GM12878 (cell line): ENCODE measurements around the gene CFLAR. TPM values are rescaled to one million over a fixed set of nuclear protein-coding genes. Genes with fewer than 3 reads are reported as not detected.

Experiments
- ATF7 ChIP-seq: fragments of 450-650 bp; IDR thresholded peaks from 2 replicates; pipeline ENCODE4 v1.6.1; 2016; ENCODE audit warnings: low read depth, mild to moderate bottlenecking
- CHD1 ChIP-seq: IDR thresholded peaks from 2 replicates; pipeline ENCODE4 v1.6.1; 2012; ENCODE audit warnings: low read depth, low read length, improper control_type of control experiment
- ELK1 ChIP-seq: IDR thresholded peaks from 2 replicates; pipeline ENCODE4 v1.6.1; 2012; ENCODE audit warnings: low read depth, low read length, improper control_type of control experiment
- ESRRA ChIP-seq: IDR thresholded peaks from 2 replicates; pipeline ENCODE4 v1.6.1; 2012; ENCODE audit warnings: mild to moderate bottlenecking, low read length, improper control_type of control experiment
- IRF3 ChIP-seq: fragments of 450-650 bp; IDR thresholded peaks from 2 replicates; pipeline ENCODE4 v1.6.1; 2014; ENCODE audit warnings: mild to moderate bottlenecking
- KAT2A ChIP-seq: conservative IDR thresholded peaks from 2 replicates; pipeline ENCODE4 v1.6.1; 2011; ENCODE audit warnings: low read depth, low read length; ENCODE audit not compliant: control insufficient read depth
- KDM1A ChIP-seq: fragments of 200-600 bp; sonication (generic); IDR thresholded peaks from 2 replicates; pipeline ENCODE4 v1.6.1; 2016; ENCODE audit warnings: borderline replicate concordance
- MTA2 ChIP-seq: fragments of 450-650 bp; IDR thresholded peaks from 2 replicates; pipeline ENCODE4 v1.6.1; 2016; ENCODE audit warnings: low read depth, mild to moderate bottlenecking, moderate library complexity
- NR2C1 ChIP-seq: fragments of 450-650 bp; IDR thresholded peaks from 2 replicates; pipeline ENCODE4 v1.6.1; 2017; ENCODE audit warnings: antibody characterized with exemption, mild to moderate bottlenecking, moderate library complexity
- PAX8 ChIP-seq: fragments of 450-650 bp; IDR thresholded peaks from 2 replicates; pipeline ENCODE4 v1.6.1; 2017; ENCODE audit warnings: mild to moderate bottlenecking, moderate library complexity
- POLR2A ChIP-seq: IDR thresholded peaks from 2 replicates; pipeline ENCODE4 v1.6.1; 2011; ENCODE audit warnings: low read depth, mild to moderate bottlenecking, low read length
- RBBP5 ChIP-seq: fragments of 200-600 bp; sonication (generic); conservative IDR thresholded peaks from 2 replicates; pipeline ENCODE4 v1.6.1; 2016
- SIN3A ChIP-seq: IDR thresholded peaks from 2 replicates; pipeline ENCODE4 v1.6.1; 2012; ENCODE audit warnings: low read depth, low read length, improper control_type of control experiment
- SREBF1 ChIP-seq: IDR thresholded peaks from 2 replicates; pipeline ENCODE4 v1.6.1; 2012; ENCODE audit warnings: mild to moderate bottlenecking, low read length
- TCF3 ChIP-seq: IDR thresholded peaks from 2 replicates; pipeline ENCODE4 v1.6.1; 2012; ENCODE audit warnings: low read depth, mild to moderate bottlenecking, low read length, borderline replicate concordance; ENCODE audit not compliant: insufficient read depth
- ZNF384 ChIP-seq: IDR thresholded peaks from 2 replicates; pipeline ENCODE4 v1.6.1; 2012; ENCODE audit warnings: low read depth, mild to moderate bottlenecking, low read length, improper control_type of control experiment, borderline replicate concordance
- ZNF622 ChIP-seq: fragments of 450-650 bp; IDR thresholded peaks from 2 replicates; pipeline ENCODE4 v1.6.1; 2017; ENCODE audit warnings: mild to moderate bottlenecking, inconsistent platforms
- polyA plus RNA-seq, 11 experiments: library from polyadenylated mRNA; depleted of rRNA in 4 of 11; unstranded in 6 of 11; stranded (reverse) in 5 of 11; fragments of >200 nt; fragmentation: Nextera tagmentation in 4 of 11; fragmentation: Illumina TruSeq in 1 of 11; extraction: Ambion mirVana in 4 of 11; extraction: Trizol in 1 of 11; gene quantifications; 1 replicate in 1 of 11; 2 replicates in 10 of 11; pipeline versions ENCODE4 v1.2.1 to v1.2.3, GENCODE V29; 2011 to 2016; ENCODE audit warnings: inconsistent platforms in 2 of 11, missing spikeins in 2 of 11, low read depth in 1 of 11
- total RNA-seq, 4 experiments: library from RNA; depleted of rRNA in 3 of 4; stranded (reverse); fragments of >200 nt in 3 of 4; fragmentation: Illumina TruSeq in 1 of 4; extraction: Trizol in 1 of 4; gene quantifications; 2 replicates each; pipeline versions ENCODE4 v1.2.1 to v1.2.3, GENCODE V29; 2013 to 2021
- TF ChIP-seq, protein P1 (sequence below): fragments of 450-650 bp; IDR thresholded peaks from 2 replicates; pipeline ENCODE4 v1.6.1; 2016; ENCODE audit warnings: mild to moderate bottlenecking, moderate library complexity, borderline replicate concordance
- TF ChIP-seq, protein P2 (sequence below): fragments of 450-650 bp; IDR thresholded peaks from 2 replicates; pipeline ENCODE4 v1.6.1; 2017; ENCODE audit warnings: mild to moderate bottlenecking, moderate library complexity
- TF ChIP-seq, protein P3 (sequence below): IDR thresholded peaks from 2 replicates; pipeline ENCODE4 v1.6.1; 2011; ENCODE audit warnings: low read depth, low read length, improper control_type of control experiment, borderline replicate concordance

CFLAR gene
- total and polyA plus RNA-seq, 10 of the 15 experiments (the other 5 are each of a cell fraction or from before 2014, with no cell fraction given), result 80.6 to 181 (median 101) TPM

DNA sequence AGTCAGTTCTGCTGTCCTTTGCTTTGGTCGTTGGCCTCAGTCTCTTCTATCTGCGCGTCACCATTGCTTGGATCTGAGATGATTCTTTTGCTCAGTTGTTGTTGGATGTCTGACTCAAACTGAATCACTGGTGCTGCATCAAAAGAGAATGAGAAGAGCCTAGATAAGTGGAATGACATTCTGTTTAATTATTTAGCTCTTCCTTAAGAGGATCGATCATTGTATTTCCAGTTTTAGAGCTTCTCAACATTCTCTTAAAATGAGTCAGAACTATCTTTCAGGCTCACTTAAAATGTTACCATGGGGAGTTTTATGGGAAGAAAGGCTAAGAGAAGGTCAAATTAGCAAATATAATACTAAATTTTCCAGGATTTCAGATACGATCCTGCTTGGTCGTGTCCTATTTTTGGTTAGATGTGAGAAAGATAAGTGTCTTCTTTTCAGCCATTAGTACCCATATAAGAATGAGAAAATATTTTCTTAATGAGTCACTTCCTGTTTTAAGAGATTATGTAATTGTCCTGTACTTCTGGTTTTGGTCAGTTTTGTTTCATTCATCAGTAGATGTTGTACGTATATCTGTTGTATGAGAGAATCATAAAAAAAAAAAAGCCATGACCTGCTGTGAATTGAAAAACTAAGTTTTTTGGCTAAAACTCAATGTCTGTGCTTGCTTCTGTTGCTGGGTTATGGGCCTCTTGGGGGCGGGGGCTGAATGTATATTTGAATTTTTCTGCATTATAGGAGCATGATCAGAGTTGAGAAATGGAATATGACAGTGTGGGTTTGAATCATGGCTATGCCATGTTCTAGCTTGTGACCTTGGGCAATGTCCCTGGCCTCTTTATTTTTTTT is 35.4 kb downstream of the CFLAR start (continued):
- TF ChIP-seq, protein P1, sequence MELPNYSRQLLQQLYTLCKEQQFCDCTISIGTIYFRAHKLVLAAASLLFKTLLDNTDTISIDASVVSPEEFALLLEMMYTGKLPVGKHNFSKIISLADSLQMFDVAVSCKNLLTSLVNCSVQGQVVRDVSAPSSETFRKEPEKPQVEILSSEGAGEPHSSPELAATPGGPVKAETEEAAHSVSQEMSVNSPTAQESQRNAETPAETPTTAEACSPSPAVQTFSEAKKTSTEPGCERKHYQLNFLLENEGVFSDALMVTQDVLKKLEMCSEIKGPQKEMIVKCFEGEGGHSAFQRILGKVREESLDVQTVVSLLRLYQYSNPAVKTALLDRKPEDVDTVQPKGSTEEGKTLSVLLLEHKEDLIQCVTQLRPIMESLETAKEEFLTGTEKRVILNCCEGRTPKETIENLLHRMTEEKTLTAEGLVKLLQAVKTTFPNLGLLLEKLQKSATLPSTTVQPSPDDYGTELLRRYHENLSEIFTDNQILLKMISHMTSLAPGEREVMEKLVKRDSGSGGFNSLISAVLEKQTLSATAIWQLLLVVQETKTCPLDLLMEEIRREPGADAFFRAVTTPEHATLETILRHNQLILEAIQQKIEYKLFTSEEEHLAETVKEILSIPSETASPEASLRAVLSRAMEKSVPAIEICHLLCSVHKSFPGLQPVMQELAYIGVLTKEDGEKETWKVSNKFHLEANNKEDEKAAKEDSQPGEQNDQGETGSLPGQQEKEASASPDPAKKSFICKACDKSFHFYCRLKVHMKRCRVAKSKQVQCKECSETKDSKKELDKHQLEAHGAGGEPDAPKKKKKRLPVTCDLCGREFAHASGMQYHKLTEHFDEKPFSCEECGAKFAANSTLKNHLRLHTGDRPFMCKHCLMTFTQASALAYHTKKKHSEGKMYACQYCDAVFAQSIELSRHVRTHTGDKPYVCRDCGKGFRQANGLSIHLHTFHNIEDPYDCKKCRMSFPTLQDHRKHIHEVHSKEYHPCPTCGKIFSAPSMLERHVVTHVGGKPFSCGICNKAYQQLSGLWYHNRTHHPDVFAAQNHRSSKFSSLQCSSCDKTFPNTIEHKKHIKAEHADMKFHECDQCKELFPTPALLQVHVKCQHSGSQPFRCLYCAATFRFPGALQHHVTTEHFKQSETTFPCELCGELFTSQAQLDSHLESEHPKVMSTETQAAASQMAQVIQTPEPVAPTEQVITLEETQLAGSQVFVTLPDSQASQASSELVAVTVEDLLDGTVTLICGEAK, result no peak
- TF ChIP-seq ZNF622, result no peak
- TF ChIP-seq NR2C1, result no peak
- TF ChIP-seq, protein P2, sequence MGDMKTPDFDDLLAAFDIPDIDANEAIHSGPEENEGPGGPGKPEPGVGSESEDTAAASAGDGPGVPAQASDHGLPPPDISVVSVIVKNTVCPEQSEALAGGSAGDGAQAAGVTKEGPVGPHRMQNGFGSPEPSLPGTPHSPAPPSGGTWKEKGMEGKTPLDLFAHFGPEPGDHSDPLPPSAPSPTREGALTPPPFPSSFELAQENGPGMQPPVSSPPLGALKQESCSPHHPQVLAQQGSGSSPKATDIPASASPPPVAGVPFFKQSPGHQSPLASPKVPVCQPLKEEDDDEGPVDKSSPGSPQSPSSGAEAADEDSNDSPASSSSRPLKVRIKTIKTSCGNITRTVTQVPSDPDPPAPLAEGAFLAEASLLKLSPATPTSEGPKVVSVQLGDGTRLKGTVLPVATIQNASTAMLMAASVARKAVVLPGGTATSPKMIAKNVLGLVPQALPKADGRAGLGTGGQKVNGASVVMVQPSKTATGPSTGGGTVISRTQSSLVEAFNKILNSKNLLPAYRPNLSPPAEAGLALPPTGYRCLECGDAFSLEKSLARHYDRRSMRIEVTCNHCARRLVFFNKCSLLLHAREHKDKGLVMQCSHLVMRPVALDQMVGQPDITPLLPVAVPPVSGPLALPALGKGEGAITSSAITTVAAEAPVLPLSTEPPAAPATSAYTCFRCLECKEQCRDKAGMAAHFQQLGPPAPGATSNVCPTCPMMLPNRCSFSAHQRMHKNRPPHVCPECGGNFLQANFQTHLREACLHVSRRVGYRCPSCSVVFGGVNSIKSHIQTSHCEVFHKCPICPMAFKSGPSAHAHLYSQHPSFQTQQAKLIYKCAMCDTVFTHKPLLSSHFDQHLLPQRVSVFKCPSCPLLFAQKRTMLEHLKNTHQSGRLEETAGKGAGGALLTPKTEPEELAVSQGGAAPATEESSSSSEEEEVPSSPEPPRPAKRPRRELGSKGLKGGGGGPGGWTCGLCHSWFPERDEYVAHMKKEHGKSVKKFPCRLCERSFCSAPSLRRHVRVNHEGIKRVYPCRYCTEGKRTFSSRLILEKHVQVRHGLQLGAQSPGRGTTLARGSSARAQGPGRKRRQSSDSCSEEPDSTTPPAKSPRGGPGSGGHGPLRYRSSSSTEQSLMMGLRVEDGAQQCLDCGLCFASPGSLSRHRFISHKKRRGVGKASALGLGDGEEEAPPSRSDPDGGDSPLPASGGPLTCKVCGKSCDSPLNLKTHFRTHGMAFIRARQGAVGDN, result no peak
- TF ChIP-seq SIN3A, result no peak
- no peak for TF ChIP-seq ELK1
- no peak for TF ChIP-seq RBBP5
- peak; percentile 85 for TF ChIP-seq ZNF384
- TF ChIP-seq PAX8, result no peak
- TF ChIP-seq, protein P3, sequence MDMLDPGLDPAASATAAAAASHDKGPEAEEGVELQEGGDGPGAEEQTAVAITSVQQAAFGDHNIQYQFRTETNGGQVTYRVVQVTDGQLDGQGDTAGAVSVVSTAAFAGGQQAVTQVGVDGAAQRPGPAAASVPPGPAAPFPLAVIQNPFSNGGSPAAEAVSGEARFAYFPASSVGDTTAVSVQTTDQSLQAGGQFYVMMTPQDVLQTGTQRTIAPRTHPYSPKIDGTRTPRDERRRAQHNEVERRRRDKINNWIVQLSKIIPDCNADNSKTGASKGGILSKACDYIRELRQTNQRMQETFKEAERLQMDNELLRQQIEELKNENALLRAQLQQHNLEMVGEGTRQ, result no peak
- no peak for TF ChIP-seq IRF3
- TF ChIP-seq POLR2A, result no peak
- no peak for TF ChIP-seq SREBF1
- peak; percentile 86 for TF ChIP-seq MTA2
- TF ChIP-seq ESRRA, result no peak
- no peak for TF ChIP-seq KDM1A
- TF ChIP-seq TCF3, result no peak
- TF ChIP-seq KAT2A, result no peak
- no peak for TF ChIP-seq CHD1
- peak; percentile 98 for TF ChIP-seq ATF7
